ENCODE measurements around the gene GDF2. TPM values are rescaled to one million over a fixed set of nuclear protein-coding genes. Genes with fewer than 3 reads are reported as not detected.

The GDF2 gene
- total RNA-seq, 4 donors from 2014 or later, result not detected

DNA sequence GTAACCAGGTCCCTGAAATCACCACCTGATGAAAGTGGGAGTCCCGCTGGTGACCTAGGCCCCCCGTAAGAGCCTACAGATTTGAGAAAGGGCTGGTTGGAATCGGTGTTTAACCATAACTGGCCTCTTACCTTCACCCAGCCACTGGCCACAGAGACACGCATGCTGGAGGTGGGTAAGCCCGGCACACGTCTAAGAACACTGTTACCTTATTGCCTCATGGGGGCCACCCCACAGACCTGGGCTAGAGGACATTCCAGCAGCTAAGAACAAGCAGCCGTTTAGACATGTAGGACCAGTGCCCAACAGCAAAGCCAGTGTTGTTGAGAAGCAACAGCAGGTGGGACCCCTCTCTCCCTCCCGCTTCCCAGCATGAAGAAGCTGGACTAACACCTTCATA lies 2.5 kb upstream of the GDF2 start:
- 76 to 94% methylated on average over 5 to 6 of the region's 8 CpGs for WGBS, 2 donors
- Histone ChIP-seq H3K27me3 (peaks cover 0 to 23% (median 0%) of the 10 kb centered on the region in 4 donors), H3K9me3 (no peaks in the 10 kb centered on the region), H3K4me3 (no peak overlapping the region), H3K4me1 (peaks cover 0 to 4% (median 0%) of the 10 kb centered on the region in 3 donors), H3K36me3 (no peaks in the 10 kb centered on the region), H3K27ac (no peak overlapping the region)
- no peak for DNase-seq
- TF ChIP-seq POLR2A (IDR thresholded peaks at IDR 0.05) (no peak), CTCF (IDR thresholded peaks at IDR 0.05) (no peak)
- intact Hi-C loops (cut with DNase I), result no loop called here

- TF ChIP-seq CTCF (IDR thresholded peaks at IDR 0.05), result no peak
- TF ChIP-seq POLR2A (IDR thresholded peaks at IDR 0.05), result no peak
- no peak overlapping the region for H3K27ac ChIP-seq
- H3K36me3 ChIP-seq, result no peaks in the 10 kb centered on the region
- H3K4me3 ChIP-seq, result no peak overlapping the region
- H3K4me1 ChIP-seq, result peaks cover 0 to 6% (median 0%) of the 10 kb centered on the region in 3 donors
- no peaks in the 10 kb centered on the region for H3K9me3 ChIP-seq
- 68 to 83% methylated on average over 6 of the region's 6 CpGs for WGBS, 2 donors
- peaks cover 0 to 32% (median 0%) of the 10 kb centered on the region in 4 donors for H3K27me3 ChIP-seq
- DNase-seq, result no peak
- intact Hi-C loops (cut with DNase I), result no loop called here
Measured at GRCh38 chr10:47320812-47321211, 1.4 kb upstream of the GDF2 start.

GRCh38 chr10:47321521-47322195 lies 596 bp upstream of the GDF2 start:
- no peak overlapping the region for H3K27ac ChIP-seq
- TF ChIP-seq POLR2A (IDR thresholded peaks at IDR 0.05), result no peak
- TF ChIP-seq CTCF (IDR thresholded peaks at IDR 0.05), result no peak
- H3K36me3 ChIP-seq, result no peaks in the 10 kb centered on the region
- no peaks in the 10 kb centered on the region for H3K9me3 ChIP-seq
- no peak overlapping the region for H3K4me3 ChIP-seq
- WGBS, 2 donors, result 73 to 79% methylated on average over 3 to 6 of the region's 8 CpGs
- H3K4me1 ChIP-seq, result peaks cover 0 to 14% (median 0%) of the 10 kb centered on the region in 3 donors
- intact Hi-C loops (cut with DNase I), result no loop called here
- no peak for DNase-seq
- H3K27me3 ChIP-seq, result peaks cover 0 to 33% (median 0%) of the 10 kb centered on the region in 4 donors

DNA sequence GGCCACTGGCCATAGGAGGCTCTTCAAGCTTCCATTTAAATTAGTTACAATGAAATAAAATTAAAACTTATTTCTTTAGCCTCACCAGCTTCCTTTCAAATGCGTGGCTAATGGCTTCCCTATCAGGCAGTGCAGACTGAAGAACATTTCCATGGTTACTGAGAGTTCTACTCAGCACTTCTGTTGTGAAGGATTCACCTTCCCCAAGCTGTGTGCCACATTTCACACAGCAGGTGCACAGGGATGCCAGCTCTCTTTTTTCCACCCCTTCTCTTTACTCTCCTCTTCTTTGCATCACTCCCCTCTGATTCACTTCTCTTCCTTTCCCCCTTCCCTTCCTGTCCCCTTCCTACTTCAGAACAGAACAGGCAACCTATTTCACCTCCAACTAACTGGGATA lies 833 bp downstream of the GDF2 start:
- peaks cover 0 to 14% (median 0%) of the 10 kb centered on the region in 3 donors for H3K4me1 ChIP-seq
- peaks cover 0 to 33% (median 0%) of the 10 kb centered on the region in 4 donors for H3K27me3 ChIP-seq
- no peaks in the 10 kb centered on the region for H3K36me3 ChIP-seq
- intact Hi-C loops (cut with DNase I), result no loop called here
- DNase-seq, result no peak
- TF ChIP-seq POLR2A (IDR thresholded peaks at IDR 0.05) (no peak), CTCF (IDR thresholded peaks at IDR 0.05) (no peak)
- H3K4me3 ChIP-seq, result no peak overlapping the region
- no peaks in the 10 kb centered on the region for H3K9me3 ChIP-seq
- no peak overlapping the region for H3K27ac ChIP-seq
- WGBS, 2 donors, result 70 to 94% methylated on average over 1 of the region's 1 CpG

- Histone ChIP-seq H3K4me3 (no peak overlapping the region), H3K9me3 (no peaks in the 10 kb centered on the region), H3K36me3 (no peaks in the 10 kb centered on the region), H3K27ac (no peak overlapping the region), H3K4me1 (peaks cover 0 to 14% (median 0%) of the 10 kb centered on the region in 3 donors), H3K27me3 (peaks cover 0 to 33% (median 0%) of the 10 kb centered on the region in 4 donors)
- DNase-seq, result no peak
- TF ChIP-seq POLR2A (IDR thresholded peaks at IDR 0.05) (no peak), CTCF (IDR thresholded peaks at IDR 0.05) (no peak)
- intact Hi-C loops (cut with DNase I), result no loop called here
- WGBS, 2 donors, result 50 to 60% methylated on average over 4 to 5 of the region's 5 CpGs
Measured at GRCh38 chr10:47323636-47324296, 1.5 kb downstream of the GDF2 start.

Measured in esophagus squamous epithelium (tissue), 5 donors.